K562 (cell line): ENCODE measurements around the gene CSDE1. TPM values are rescaled to one million over a fixed set of nuclear protein-coding genes. Genes with fewer than 3 reads are reported as not detected.
A peak's percentile ranks its signal among the peaks of the same experiment; 100 is the strongest.

ENCODE experiments used
- CCNT2 ChIP-seq: IDR thresholded peaks from 2 replicates; pipeline ENCODE4 v1.6.1; 2011; ENCODE audit warnings: borderline replicate concordance, low read depth, mild to moderate bottlenecking, moderate library complexity, mixed read lengths, low read length; ENCODE audit not compliant: insufficient read length; ENCODE audit errors: extremely low read depth
- CHD1 ChIP-seq: fragments of 200-600 bp; sonication (generic); IDR thresholded peaks from one replicate; pipeline ENCODE4 v1.6.1; 2012; ENCODE audit warnings: mild to moderate bottlenecking, moderate library complexity, low read length, inconsistent platforms
- CREB5 ChIP-seq: fragments of 250-450 bp; sonication (Bioruptor Pico); IDR thresholded peaks from 2 replicates; pipeline ENCODE4 v1.5.0; 2020; ENCODE audit warnings: mild to moderate bottlenecking
- E2F6 ChIP-seq, 2 experiments: IDR thresholded peaks; 2 replicates each; pipeline ENCODE4 v1.6.1; 2011; ENCODE audit warnings: borderline replicate concordance in 1 of 2, control low read depth in 1 of 2, low read depth in 1 of 2, low read length in 1 of 2, mild to moderate bottlenecking in 1 of 2, mixed read lengths in 1 of 2, moderate library complexity in 1 of 2; ENCODE audit not compliant: insufficient read depth in 1 of 2, insufficient read length in 1 of 2, poor library complexity in 1 of 2, severe bottlenecking in 1 of 2; ENCODE audit errors: extremely low read depth in 1 of 2
- FOXK2 ChIP-seq, 2 experiments: fragments of 450-650 bp; IDR thresholded peaks in 1 of 2; conservative IDR thresholded peaks in 1 of 2; 2 replicates each; pipeline ENCODE4 v1.6.1; 2016; ENCODE audit warnings: low read depth in 2 of 2, mild to moderate bottlenecking in 1 of 2
- FOXO4 ChIP-seq: fragments of 450-650 bp; formaldehyde crosslinking; IDR thresholded peaks from 2 replicates; pipeline ENCODE4 v1.4.0; 2020; ENCODE audit warnings: mild to moderate bottlenecking, moderate library complexity
- GMEB1 ChIP-seq: fragments of 250-450 bp; sonication (Bioruptor Pico); IDR thresholded peaks from 2 replicates; pipeline ENCODE4 v1.4.0; 2020; ENCODE audit warnings: mild to moderate bottlenecking
- JUN ChIP-seq, 2 experiments: sonication (generic) in 1 of 2; formaldehyde crosslinking in 1 of 2; IDR thresholded peaks; 2 replicates each; pipeline versions ENCODE4 v1.6.1 to v1.8.0; 2012 to 2022; ENCODE audit warnings: borderline replicate concordance in 2 of 2, mild to moderate bottlenecking in 2 of 2, improper control_type of control experiment in 1 of 2, low read depth in 1 of 2, low read length in 1 of 2, missing genetic modification reagents in 1 of 2
- MEIS2 ChIP-seq: fragments of 450-650 bp; IDR thresholded peaks from 2 replicates; pipeline ENCODE4 v1.6.1; 2014; ENCODE audit warnings: mild to moderate bottlenecking; ENCODE audit not compliant: partially characterized antibody
- MTA2 ChIP-seq: fragments of 450-650 bp; IDR thresholded peaks from 2 replicates; pipeline ENCODE4 v1.6.1; 2016; ENCODE audit warnings: low read depth
- MYBL2 ChIP-seq, 2 experiments: fragments of 450-650 bp in 1 of 2; sonication (generic) in 1 of 2; formaldehyde crosslinking in 1 of 2; IDR thresholded peaks; 2 replicates each; pipeline versions ENCODE4 v1.6.1 to v1.8.1; 2017 to 2022; ENCODE audit warnings: borderline replicate concordance in 1 of 2, inconsistent platforms in 1 of 2, low read depth in 1 of 2, mild to moderate bottlenecking in 1 of 2, missing genetic modification reagents in 1 of 2, moderate library complexity in 1 of 2
- POLR3G ChIP-seq: IDR thresholded peaks from 2 replicates; pipeline ENCODE4 v1.6.1; 2011; ENCODE audit not compliant: insufficient read length, insufficient replicate concordance; ENCODE audit errors: extremely low read depth
- SAFB2 ChIP-seq: fragments of 200-400 bp; formaldehyde crosslinking; IDR thresholded peaks from 2 replicates; pipeline ENCODE4 v1.6.1; 2018; ENCODE audit warnings: borderline replicate concordance, low read length, low read depth, moderate library complexity; ENCODE audit not compliant: severe bottlenecking
- SNIP1 ChIP-seq: fragments of 450-650 bp; IDR thresholded peaks from 2 replicates; pipeline ENCODE4 v1.7.1; 2017; ENCODE audit warnings: low read depth, mild to moderate bottlenecking
- ZNF445 ChIP-seq: fragments of 250-450 bp; sonication (Bioruptor Pico); IDR thresholded peaks from 2 replicates; pipeline ENCODE4 v1.4.0; 2020; ENCODE audit warnings: low read depth, mild to moderate bottlenecking, moderate library complexity
- polyA plus RNA-seq, 8 experiments: library from polyadenylated mRNA; depleted of rRNA in 4 of 8; stranded (reverse) in 5 of 8; unstranded in 3 of 8; fragments of >200 nt; fragmentation: Nextera tagmentation in 2 of 8; fragmentation: Illumina TruSeq in 1 of 8; extraction: Ambion mirVana in 2 of 8; extraction: Trizol in 1 of 8; gene quantifications; 2 replicates each; pipeline versions ENCODE4 v1.2.1 to v1.2.3, GENCODE V29; 2011 to 2014; ENCODE audit warnings: inconsistent platforms in 1 of 8, missing spikeins in 1 of 8
- total RNA-seq, 7 experiments: library from RNA; depleted of rRNA in 6 of 7; stranded (reverse); fragments of >200 nt in 6 of 7; fragmentation: Illumina TruSeq in 2 of 7; extraction: Trizol in 2 of 7; gene quantifications; 2 replicates each; pipeline versions ENCODE4 v1.2.1 to v1.2.3, GENCODE V29; 2011 to 2021; ENCODE audit warnings: low replicate concordance in 1 of 7
- TF ChIP-seq, protein P1 (sequence below): sonication (generic); formaldehyde crosslinking; IDR thresholded peaks from 2 replicates; pipeline ENCODE4 v1.8.0; 2022; ENCODE audit warnings: missing genetic modification reagents, mild to moderate bottlenecking, borderline replicate concordance
- TF ChIP-seq, protein P2 (sequence below): sonication (generic); formaldehyde crosslinking; IDR thresholded peaks from 2 replicates; pipeline ENCODE4 v1.9.0; 2022; ENCODE audit warnings: mild to moderate bottlenecking, missing genetic modification reagents

The CSDE1 gene
- total and polyA plus RNA-seq, 9 of the 15 experiments (the other 6 are each of a cell fraction or from before 2014, with no cell fraction given), result 174 to 538 (median 403) TPM

GRCh38 chr1:114780344-114781226 lies 22.8 kb upstream of the CSDE1 start, which contains the start of gene SIKE1 (continued):
- peak; percentile 81 for TF ChIP-seq MEIS2
- 0 out of 2 replicates have a peak, but pooled peaks have one; percentile 11 for TF ChIP-seq MTA2
- no peak for TF ChIP-seq SNIP1
- peak; percentile 88 to 91 for TF ChIP-seq FOXK2 (conservative IDR thresholded peaks at IDR 0.05 in 1 of 2, IDR thresholded peaks at IDR 0.05 in 1 of 2; ENCODE audit: low read depth in 2 of 2)
- no peak for TF ChIP-seq POLR3G
- TF ChIP-seq GMEB1 (CRISPR knock-in tag), result peak; percentile 30; the same call in 1 of the 2 replicates
- peak; percentile 35 for TF ChIP-seq CCNT2
- TF ChIP-seq, protein P1, sequence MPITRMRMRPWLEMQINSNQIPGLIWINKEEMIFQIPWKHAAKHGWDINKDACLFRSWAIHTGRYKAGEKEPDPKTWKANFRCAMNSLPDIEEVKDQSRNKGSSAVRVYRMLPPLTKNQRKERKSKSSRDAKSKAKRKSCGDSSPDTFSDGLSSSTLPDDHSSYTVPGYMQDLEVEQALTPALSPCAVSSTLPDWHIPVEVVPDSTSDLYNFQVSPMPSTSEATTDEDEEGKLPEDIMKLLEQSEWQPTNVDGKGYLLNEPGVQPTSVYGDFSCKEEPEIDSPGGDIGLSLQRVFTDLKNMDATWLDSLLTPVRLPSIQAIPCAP (CRISPR knock-in tag), result no peak
- peak; percentile 22 to 39 for TF ChIP-seq E2F6 (IDR thresholded peaks at IDR 0.05; ENCODE audit: borderline replicate concordance in 1 of 2, extremely low read depth in 1 of 2, insufficient read depth in 1 of 2, insufficient read length in 1 of 2, low read depth in 1 of 2, low read length in 1 of 2, poor library complexity in 1 of 2, severe bottlenecking in 1 of 2)
- TF ChIP-seq SAFB2, result no peak
- TF ChIP-seq JUN (IDR thresholded peaks at IDR 0.05; ENCODE audit: borderline replicate concordance, low read depth, low read length), result peak; percentile 37; the same call in 1 of the 2 replicates
- no peak for TF ChIP-seq JUN (CRISPR knock-in tag; IDR thresholded peaks at IDR 0.05; ENCODE audit: borderline replicate concordance)
- no peak for TF ChIP-seq CREB5
- TF ChIP-seq MYBL2 (IDR thresholded peaks at IDR 0.05; ENCODE audit: low read depth), result no peak
- no peak for TF ChIP-seq MYBL2 (CRISPR knock-in tag; IDR thresholded peaks at IDR 0.05; ENCODE audit: borderline replicate concordance)
- TF ChIP-seq, protein P2, sequence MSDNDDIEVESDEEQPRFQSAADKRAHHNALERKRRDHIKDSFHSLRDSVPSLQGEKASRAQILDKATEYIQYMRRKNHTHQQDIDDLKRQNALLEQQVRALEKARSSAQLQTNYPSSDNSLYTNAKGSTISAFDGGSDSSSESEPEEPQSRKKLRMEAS, result peak; percentile 69
- TF ChIP-seq FOXO4 (CRISPR knock-in tag), result no peak
- TF ChIP-seq ZNF445 (CRISPR knock-in tag), result no peak
- peak; percentile 74 for TF ChIP-seq CHD1
